T47D (cell line): ENCODE data around the gene NUTF2.
A peak's percentile ranks its signal among the peaks of the same experiment; 100 is the strongest.

Experiments used
- DNase-seq, 2 experiments: peaks; one replicate each; pipeline versions ENCODE4 v3.0.0 to v3.0.0-alpha.2; 2011 to 2012; ENCODE audit warnings: low read depth in 1 of 2, low spot score in 1 of 2
- JUND ChIP-seq: IDR thresholded peaks from 2 replicates; pipeline ENCODE4 v1.6.1; 2012; ENCODE audit warnings: low read depth
- in situ Hi-C: cut with HindIII; loops from 2 replicates; pipeline ENCODE4 v1.10.0; 2016; ENCODE audit warnings: low sequenced_read_pairs, low pct_unique_long_range_greater_than_20kb

Gene NUTF2

DNA sequence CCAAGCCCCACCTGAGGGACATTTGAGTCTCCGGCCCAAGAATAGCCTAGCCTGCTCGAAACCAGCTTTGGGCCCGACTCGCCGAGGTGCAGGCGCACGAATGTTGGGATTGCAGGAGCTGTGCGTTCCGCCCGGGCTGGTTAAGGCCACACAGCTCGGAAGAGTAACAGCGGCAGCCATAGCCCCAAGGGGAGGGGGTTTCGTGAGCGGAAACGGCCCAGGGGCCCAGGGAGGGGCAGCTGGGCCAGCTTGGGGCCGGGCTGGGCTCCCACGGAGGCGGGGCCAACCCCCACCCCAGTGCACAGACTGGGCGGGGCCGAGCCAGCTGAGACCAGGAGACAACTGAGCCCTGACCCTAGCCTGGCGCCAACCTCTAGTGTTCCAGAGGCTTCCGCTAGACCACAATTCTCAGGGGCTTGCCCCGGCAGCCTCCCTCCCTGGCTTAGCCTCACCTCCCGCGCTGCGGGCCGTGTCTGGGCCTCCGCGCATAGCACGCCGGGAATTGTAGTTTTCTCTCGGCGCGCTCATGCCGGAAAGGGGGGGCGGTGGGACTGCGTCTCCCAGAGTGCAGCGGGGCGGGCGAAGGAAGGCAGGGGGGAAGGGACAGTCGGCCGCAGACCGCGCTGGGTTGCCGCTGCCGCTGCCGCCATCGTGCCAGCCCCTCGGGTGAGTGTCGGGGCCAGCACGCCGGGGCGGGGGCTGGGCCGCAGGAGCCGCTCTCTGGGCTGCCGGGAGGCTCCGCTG lies at the start of gene NUTF2:
Gene NUTF2, plus strand, starts transcription at position 614 of the 744 bp plus-strand sequence. CDS start 18,198 bp downstream, outside the sequence.
- TF ChIP-seq JUND = no peak
- in situ Hi-C loops = no loop called here

DNA sequence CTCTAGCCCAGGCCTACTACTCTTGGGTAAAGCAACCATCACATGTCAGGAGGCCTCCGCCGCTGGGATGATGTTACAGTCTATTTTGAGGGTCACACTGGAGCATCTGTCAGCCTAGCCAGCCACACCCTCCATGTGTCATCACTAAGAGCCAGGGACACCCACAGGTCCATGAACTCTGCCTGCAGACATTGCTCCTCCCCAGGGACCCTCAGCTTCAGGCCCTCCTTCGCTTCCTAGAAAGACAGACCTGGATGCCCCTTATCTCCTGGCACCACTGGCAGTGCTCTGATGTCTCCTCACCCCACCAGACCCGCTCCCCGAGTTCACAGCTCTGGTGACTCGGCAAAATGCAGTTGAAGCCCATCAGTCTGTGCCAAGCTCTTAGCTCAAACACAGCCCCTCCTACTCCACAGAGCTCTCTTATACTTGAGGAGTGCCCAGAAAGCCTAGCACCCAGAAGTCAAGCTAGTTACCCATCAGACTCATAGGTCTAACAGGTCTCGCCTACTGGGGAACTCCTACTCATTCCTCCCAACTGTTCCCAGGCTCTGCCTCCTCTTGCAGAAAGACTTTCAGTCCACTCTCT lies 46.3 kb upstream of the NUTF2 start:
- TF ChIP-seq JUND = no peak
- in situ Hi-C loops = no loop called here

More for the DNA sequence above, at the start of gene NUTF2:
- peak; percentile 89 to 96 for DNase-seq

DNA sequence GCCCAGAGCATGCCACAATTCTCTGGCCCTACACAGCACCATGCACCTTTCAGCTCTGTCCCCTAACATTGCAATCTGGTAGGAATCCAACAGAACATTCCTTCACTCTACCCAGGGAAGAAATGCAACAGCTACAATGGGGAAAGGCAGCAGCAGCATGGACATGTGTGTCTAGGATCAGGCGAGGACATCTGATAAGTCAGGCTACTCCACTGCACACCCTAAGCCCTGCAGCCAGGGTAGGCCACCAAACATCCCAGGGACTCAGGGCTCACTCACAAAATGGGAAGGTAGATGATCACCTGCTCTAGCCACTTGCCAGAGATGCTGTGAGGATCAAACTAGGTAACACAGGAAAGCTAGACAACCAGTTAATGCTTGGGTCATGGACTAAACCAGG lies 45.5 kb upstream of the NUTF2 start:
- in situ Hi-C loops = no loop called here
- no peak for TF ChIP-seq JUND
- DNase-seq = no peak

More for the DNA sequence above, 46.3 kb upstream of the NUTF2 start:
- DNase-seq = no peak

DNA sequence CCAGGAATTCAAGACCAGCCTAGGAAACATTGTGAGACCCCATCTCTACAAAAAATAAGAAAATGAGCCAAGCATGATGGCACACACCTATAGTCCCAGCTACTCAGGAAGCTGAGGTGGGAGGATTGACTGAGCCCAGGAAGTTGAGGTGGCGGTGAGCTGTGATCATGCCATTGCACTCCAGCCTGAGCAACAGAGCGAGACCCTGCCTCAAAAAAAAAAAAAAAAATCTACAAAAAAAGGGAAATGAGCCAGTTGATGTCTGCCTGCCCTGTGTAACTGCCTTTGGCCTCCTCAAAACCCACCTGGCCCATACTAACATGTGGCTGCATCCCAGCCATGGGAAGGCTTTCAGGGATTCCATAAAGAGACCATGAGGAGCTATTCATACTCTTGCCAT lies 44.9 kb upstream of the NUTF2 start:
- no peak for DNase-seq
- in situ Hi-C loops = no loop called here
- TF ChIP-seq JUND = no peak

DNA sequence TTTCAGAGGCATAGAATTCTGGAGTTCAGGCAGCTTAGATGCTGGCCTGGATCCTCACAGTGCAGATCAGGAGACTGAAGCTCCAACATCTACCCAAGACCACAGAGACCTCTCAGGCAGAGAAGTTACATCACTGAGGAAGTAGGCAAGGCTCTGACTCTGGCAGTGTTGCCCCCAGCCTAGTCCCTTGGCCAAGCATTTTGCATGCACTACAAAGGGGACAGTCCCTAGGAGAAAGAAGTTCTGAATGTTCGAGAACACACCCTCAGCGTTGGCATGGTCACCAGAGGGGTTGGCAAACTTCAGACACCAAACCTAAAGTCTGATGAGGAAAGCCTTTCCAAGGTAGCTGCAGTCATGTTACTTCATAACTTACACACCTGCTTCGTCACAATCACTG lies 42.8 kb upstream of the NUTF2 start:
- no peak for TF ChIP-seq JUND
- in situ Hi-C loops = no loop called here
- DNase-seq = no peak

DNA sequence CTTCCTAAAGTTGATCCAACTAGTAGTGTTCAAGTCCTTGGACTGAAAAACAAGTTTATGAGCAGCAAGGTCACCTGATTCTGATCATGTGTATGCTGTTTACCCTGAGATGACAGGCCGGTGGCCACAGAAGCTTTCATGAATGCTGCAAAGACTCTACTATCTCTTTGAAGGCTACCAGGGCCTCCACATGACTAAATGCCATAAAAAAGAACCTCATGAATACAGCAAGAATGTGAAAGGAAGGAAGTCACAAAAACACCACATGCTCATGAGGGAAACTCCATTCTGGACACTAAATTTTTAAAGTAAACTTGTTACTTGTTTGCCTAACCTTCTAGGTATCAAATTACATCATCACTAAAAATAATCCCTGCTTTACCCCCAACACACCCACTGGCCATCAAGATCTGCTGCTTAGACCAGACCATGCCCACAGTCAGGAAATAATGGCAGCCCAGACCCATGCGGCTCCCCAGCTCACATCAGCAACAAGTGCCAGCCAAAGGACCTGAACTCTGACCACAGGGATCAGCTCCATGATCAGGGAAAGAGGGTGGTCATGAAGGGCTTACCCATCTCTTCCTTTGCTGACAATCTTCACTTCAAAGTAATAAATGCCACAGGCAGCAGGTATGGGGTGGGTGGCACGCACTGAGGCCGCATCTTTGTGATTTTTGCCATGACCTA lies 41.7 kb upstream of the NUTF2 start:
- in situ Hi-C loops = no loop called here
- no peak for DNase-seq
- no peak for TF ChIP-seq JUND

DNA sequence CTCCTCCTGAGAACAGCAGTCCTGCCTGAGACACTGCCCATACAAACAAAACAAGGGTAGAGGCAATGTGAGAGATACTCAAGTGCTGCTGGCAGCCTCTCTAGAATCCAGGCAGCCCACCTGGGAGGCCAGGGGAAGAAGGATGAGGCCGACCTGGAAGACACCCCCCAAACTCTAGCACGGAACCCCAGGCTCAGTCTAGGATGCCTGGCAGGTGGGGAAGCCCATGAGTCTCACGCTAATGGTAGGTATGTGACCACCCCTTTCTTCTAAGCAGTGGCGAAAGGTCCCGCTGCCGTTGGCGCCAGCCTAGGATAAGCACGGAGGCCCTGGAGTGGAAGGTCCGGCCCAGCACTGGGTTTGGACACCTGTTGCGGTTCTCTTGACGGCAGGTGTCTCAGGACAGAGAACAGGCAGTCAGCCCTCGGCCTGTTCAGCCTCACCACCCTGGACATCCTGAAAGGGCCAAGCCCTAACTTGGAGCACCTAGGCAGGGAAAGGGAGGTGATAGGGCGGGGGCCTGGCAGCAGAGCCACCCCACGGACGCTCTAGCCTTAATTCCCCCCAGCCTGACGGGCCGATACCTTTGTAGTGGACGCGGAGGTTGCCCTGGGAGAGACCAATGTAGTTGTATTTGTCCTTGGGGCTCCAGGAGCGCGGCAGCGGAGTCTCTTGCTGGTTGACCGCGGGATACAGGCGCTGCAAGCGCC lies 40.9 kb upstream of the NUTF2 start:
- DNase-seq = peak in 1 of 2 experiments; percentile 28
- in situ Hi-C loops = no loop called here
- TF ChIP-seq JUND = no peak

DNA sequence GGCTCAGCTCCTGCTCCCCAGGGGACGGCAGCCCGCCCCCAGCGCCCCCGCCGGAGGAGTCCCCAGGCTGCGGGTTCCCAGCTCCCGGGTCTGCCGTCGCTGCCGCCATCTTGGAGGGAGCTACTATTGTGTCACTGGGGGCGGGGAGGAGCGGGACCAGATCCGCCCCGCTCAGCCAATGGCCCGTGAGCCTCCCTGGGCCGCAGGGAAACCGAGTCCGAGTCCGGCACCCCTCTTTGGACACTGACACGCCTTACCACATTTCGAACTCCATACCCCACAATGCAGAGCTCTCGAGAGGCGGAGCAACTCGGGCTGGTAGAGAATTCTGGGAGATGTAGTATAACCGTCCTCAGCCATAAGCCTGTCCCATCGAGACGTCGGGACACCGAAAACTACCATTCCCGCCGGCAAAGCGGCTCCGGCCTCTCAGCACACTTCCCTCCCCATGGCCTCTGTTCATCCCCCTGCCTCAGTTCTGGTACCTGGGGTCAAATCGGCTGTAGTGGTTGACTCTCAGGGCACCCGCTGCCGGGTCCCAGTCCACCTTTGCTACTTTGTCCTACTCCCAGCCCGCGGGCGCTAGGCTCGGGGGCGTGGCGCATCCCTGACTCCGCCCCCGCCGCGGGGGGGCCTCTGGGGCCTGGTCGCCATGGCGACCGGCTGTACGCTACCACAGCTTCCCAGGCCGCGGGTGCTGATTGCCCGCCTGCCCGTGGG lies 40.1 kb upstream of the NUTF2 start, which contains the start of the genes RANBP10 and TSNAXIP1:
Gene RANBP10, minus strand, starts transcription at position 133 of the 720 bp plus-strand sequence. Its CDS starts 24 bp downstream, at position 109.
Gene TSNAXIP1, plus strand, starts transcription at position 462 of the 720 bp plus-strand sequence. CDS start 261 bp downstream, outside the sequence.
- TF ChIP-seq JUND = no peak
- peak; percentile 91 to 100 for DNase-seq
- in situ Hi-C loops = no loop called here

DNA sequence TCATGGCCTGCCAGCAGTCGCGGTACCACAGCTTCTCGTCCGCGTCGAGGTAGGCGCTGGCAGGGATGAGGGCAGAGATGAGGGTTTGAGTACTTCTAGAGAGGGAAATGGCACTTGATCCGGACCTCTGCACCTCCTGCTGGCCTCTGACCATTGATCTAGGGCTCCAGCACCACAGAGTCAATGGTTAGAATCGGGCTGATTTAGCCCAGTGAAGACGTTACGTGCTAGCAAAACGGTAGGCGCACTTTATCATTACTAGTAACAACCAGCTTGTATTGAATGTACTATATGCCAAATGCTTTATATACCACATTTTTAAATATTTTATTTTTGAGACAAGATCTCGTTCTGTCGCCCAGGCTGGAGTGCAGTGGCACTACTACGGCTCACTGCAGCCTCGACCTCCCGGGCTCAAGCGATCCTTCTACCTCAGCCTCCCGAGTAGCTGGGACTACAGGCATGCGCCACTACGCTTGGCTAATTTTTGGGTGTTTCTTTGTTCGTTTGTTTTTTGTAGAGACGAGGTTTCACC lies 39.5 kb upstream of the NUTF2 start:
- no peak for DNase-seq
- in situ Hi-C loops = no loop called here
- TF ChIP-seq JUND = no peak

DNA sequence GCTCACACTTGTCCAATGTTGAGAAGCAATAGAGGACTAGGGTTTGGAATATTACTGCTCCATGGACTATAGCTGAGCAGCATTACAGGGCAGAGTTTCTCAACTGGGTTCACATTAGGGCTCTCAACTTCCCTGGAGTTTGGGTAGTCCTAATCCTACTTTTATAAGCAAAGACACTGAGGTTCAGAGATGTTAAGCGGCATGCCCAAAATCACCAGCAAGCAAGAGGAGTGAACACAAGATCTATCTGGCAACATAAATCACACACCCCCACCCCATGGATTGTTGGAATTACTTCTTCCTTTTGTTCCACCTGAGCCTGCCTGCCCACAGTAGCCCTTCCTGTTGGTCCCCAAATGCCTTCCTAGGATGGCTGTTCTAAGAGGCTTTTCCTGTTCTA lies 34.8 kb upstream of the NUTF2 start:
- no peak for TF ChIP-seq JUND
- no peak for DNase-seq
- in situ Hi-C loops = no loop called here

DNA sequence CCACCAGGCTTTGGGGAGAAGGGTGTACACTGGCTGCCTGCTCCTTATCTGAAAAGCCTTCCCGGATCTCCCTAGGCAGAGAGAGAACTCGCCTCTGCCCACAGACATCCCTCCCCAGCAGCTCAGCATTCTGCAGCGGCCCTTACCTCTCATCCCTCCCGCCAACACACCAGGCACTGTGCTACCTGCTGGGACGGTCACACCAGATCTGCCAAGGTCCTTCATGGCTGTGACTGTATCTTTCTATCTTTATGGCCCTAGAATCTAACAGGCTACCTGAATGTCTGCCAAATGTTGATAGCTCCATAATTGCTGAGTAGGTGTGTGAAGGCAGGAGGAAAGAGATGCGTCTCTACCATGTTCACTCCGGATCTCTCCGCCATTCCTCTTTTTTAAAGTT lies 32.2 kb upstream of the NUTF2 start:
- in situ Hi-C loops = no loop called here

More for the DNA sequence above, 32.2 kb upstream of the NUTF2 start:
- no peak for DNase-seq
- no peak for TF ChIP-seq JUND
